ENCODE results near the gene ZNF200. TPM values are rescaled to one million over a fixed set of nuclear protein-coding genes. Genes with fewer than 3 reads are reported as not detected.

ZNF200 gene
- total and polyA plus RNA-seq, 2 of the 13 experiments (the other 11 are each of a cell fraction or from before 2014, with no cell fraction given), result 3.5 to 16.5 TPM

DNA sequence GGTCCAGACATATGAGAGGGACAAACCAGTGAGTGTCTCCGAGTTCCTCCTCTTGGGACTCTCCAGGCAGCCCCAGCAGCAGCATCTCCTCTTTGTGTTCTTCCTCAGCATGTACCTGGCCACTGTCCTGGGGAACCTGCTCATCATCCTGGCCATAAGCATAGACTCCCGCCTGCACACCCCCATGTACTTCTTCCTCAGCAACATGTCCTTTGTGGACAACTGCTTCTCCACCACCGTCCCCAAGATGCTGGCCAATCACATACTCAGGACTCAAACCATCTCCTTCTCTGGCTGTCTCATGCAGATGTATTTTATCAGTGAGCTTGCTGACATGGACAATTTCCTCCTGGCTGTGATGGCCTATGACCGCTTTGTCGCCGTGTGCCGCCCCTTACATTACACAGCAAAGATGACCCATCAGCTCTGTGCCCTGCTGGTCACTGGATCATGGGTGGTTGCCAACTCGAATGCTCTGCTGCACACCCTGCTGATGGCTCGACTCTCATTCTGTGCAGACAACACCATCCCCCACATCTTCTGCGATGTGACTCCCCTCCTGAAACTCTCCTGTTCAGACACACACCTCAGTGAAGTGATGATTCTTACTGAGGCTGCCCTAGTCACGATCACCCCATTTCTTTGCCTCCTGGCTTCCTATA is 19.2 kb downstream of the ZNF200 start:
- no TSS peak for BruUV-seq (replicated peaks)
- POLR2A ChIA-PET, result no interaction called here
- Histone ChIP-seq H2AFZ (ENCODE audit: low read length) (no peak overlapping the region), H3K9ac (ENCODE audit: insufficient read depth, low read depth, low read length) (no peak overlapping the region), H3K27ac (ENCODE audit: extremely low read length, insufficient read depth, low read length) (no peak overlapping the region), H3K9me3 (ENCODE audit: low read length) (no peaks in the 10 kb centered on the region), H3K36me3 (replicated peaks in 1 of 2; ENCODE audit: control insufficient read depth in 1 of 2, insufficient read depth in 2 of 2, low read length in 2 of 2) (no peaks in the 10 kb centered on the region), H3K4me1 (ENCODE audit: insufficient read depth, low read length) (peaks cover 26% of the 10 kb centered on the region), H3K27me3 (ENCODE audit: control insufficient read depth in 1 of 2, insufficient read depth in 2 of 2, low read length in 2 of 2) (peaks cover 5 to 13% of the 10 kb centered on the region in 2 experiments; a peak in 2 of 5 replicates), H3K4me2 (ENCODE audit: low read depth, low read length) (no peak overlapping the region), H3K79me2 (ENCODE audit: insufficient read depth, low read length) (no peaks in the 10 kb centered on the region), H3K4me3 (replicated peaks in 1 of 3; ENCODE audit: insufficient read depth in 1 of 3, low read depth in 2 of 3, low read length in 3 of 3) (no peak overlapping the region), H4K20me1 (ENCODE audit: insufficient read depth, low read length) (no peaks in the 10 kb centered on the region)
- in situ Hi-C loops (cut with HindIII; ENCODE audit: extremely low pct_ligation_motif_present, low pct_unique_long_range_greater_than_20kb), result no loop called here
- TF ChIP-seq, protein P1, sequence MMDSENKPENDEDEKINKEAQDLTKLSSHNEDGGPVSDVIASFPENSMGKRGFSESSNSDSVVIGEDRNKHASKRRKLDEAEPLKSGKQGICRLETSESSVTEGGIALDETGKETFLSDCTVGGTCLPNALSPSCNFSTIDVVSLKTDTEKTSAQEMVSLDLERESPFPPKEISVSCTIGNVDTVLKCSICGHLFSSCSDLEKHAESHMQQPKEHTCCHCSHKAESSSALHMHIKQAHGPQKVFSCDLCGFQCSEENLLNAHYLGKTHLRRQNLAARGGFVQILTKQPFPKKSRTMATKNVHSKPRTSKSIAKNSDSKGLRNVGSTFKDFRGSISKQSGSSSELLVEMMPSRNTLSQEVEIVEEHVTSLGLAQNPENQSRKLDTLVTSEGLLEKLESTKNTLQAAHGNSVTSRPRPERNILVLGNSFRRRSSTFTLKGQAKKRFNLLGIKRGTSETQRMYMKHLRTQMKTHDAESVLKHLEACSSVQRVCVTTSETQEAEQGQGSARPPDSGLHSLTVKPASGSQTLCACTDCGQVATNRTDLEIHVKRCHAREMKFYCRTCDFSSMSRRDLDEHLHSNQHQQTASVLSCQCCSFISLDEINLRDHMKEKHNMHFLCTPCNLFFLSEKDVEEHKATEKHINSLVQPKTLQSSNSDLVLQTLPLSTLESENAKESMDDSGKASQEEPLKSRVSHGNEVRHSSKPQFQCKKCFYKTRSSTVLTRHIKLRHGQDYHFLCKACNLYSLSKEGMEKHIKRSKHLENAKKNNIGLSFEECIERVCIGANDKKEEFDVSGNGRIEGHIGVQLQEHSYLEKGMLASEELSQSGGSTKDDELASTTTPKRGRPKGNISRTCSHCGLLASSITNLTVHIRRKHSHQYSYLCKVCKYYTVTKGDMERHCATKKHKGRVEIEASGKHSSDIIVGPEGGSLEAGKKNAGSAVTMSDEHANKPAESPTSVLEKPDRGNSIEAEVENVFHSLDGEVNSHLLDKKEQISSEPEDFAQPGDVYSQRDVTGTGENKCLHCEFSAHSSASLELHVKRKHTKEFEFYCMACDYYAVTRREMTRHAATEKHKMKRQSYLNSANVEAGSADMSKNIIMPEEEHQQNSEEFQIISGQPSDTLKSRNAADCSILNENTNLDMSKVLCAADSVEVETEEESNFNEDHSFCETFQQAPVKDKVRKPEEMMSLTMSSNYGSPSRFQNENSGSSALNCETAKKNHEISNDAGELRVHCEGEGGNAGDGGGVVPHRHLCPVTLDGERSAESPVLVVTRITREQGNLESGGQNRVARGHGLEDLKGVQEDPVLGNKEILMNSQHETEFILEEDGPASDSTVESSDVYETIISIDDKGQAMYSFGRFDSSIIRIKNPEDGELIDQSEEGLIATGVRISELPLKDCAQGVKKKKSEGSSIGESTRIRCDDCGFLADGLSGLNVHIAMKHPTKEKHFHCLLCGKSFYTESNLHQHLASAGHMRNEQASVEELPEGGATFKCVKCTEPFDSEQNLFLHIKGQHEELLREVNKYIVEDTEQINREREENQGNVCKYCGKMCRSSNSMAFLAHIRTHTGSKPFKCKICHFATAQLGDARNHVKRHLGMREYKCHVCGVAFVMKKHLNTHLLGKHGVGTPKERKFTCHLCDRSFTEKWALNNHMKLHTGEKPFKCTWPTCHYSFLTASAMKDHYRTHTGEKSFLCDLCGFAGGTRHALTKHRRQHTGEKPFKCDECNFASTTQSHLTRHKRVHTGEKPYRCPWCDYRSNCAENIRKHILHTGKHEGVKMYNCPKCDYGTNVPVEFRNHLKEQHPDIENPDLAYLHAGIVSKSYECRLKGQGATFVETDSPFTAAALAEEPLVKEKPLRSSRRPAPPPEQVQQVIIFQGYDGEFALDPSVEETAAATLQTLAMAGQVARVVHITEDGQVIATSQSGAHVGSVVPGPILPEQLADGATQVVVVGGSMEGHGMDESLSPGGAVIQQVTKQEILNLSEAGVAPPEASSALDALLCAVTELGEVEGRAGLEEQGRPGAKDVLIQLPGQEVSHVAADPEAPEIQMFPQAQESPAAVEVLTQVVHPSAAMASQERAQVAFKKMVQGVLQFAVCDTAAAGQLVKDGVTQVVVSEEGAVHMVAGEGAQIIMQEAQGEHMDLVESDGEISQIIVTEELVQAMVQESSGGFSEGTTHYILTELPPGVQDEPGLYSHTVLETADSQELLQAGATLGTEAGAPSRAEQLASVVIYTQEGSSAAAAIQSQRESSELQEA (CRISPR knock-in tag; IDR thresholded peaks at IDR 0.05; ENCODE audit: not compliant biosample characterization), result no peak
- no peak for TF ChIP-seq ZNF143 (CRISPR knock-in tag; IDR thresholded peaks at IDR 0.05)
- no peak for TF ChIP-seq ZSCAN20 (CRISPR knock-in tag; IDR thresholded peaks at IDR 0.05; ENCODE audit: borderline replicate concordance)
- TF ChIP-seq MTF1 (CRISPR knock-in tag; IDR thresholded peaks at IDR 0.05), result no peak
- TF ChIP-seq MIER2 (CRISPR knock-in tag; IDR thresholded peaks at IDR 0.05), result no peak
- TF ChIP-seq FOXA3 (CRISPR knock-in tag; IDR thresholded peaks at IDR 0.05), result no peak
- ATAC-seq (no peak), FAIRE-seq (no peak), DNase-seq (ENCODE audit: low spot score) (no peak)
- WGBS (ENCODE audit: low lambda C conversion rate), result 32% methylated on average over 11 of the region's 11 CpGs
- intact Hi-C loops (cut with micrococcal nuclease; ENCODE audit: unreplicated experiment), result no loop called here
- CTCF ChIA-PET (ENCODE audit: low intra/inter-chr PET ratio, low total read pairs), result no interaction called here

Data from HepG2 (cell line).